GM18499 (cell line): ENCODE results near the gene HSPA6.
"Not testable (repeated sequence)": the region's sequence is repeated elsewhere in the genome, so short reads cannot be mapped to it uniquely, and the experiment has no call there.

ENCODE experiments used
- ATAC-seq: cut with Tn5 transposase; IDR thresholded peaks from one replicate; pipeline ENCODE4 v1.9.1; 2021; ENCODE audit warnings: moderate number of reproducible peaks; ENCODE audit not compliant: insufficient read depth, unreplicated experiment

The HSPA6 gene

DNA sequence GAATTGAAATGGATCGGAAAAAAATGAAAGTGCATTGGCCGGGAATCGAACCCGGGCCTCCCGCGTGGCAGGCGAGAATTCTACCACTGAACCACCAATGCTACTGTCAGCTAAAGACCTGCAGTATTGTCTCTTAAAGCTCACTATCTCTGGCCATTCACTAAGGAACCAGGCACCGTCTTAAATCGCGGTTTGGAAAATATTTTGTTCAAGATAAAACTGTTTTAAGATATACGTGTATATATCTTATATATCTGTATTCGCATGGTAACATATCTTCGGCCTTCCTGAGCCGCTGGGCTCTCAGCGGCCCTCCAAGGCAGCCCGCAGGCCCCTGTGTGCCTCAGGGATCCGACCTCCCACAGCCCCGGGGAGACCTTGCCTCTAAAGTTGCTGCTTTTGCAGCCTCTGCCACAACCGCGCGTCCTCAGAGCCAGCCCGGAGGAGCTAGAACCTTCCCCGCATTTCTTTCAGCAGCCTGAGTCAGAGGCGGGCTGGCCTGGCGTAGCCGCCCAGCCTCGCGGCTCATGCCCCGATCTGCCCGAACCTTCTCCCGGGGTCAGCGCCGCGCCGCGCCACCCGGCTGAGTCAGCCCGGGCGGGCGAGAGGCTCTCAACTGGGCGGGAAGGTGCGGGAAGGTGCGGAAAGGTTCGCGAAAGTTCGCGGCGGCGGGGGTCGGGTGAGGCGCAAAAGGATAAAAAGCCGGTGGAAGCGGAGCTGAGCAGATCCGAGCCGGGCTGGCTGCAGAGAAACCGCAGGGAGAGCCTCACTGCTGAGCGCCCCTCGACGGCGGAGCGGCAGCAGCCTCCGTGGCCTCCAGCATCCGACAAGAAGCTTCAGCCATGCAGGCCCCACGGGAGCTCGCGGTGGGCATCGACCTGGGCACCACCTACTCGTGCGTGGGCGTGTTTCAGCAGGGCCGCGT, at the start of gene HSPA6:
TSS of gene HSPA6 (plus strand) at position 724 of the 925 bp plus-strand sequence. CDS start at position 843, 119 bp downstream.
- ATAC-seq, result not testable (repeated sequence)

DNA sequence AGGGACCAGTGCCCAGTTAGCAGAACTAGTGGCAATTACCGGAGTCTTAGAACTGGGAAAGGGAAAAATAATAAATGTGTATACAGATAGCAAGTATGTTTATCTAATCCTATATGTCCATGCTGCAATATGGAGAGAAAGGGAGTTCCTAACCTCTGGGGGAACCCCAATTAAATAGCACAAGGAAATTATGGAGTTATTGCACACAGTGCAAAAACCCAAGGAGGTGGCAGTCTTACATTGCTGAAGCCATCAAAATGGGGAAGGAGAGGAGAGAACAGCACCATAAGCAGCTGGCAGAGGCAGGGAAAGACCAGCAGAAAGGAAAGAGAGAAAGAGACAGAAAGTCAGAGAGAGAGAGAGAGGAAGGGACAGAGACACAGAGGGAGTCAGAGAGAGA, 46.6 kb upstream of the HSPA6 start:
- not testable (repeated sequence) for ATAC-seq

DNA sequence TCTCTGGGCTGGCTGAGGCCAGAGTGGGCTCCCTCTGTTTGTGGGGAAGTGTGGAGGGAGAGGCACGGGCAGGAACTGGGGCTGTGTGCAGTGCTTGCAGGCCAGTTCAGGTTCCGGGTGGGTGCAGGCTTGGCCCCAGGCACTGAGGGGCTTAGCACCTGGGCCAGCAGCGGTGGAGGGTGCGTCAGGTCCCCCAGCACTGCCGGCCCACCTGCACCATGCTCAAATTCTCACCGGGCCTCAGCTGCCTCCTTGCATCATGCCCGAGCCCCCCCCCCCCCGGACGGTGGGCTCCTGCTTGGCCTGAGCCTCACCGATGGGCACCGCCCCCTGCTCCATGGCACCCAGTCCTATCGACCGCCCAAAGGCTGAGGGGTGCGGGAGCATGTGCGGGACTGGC, 45.4 kb upstream of the HSPA6 start:
- no peak for ATAC-seq

DNA sequence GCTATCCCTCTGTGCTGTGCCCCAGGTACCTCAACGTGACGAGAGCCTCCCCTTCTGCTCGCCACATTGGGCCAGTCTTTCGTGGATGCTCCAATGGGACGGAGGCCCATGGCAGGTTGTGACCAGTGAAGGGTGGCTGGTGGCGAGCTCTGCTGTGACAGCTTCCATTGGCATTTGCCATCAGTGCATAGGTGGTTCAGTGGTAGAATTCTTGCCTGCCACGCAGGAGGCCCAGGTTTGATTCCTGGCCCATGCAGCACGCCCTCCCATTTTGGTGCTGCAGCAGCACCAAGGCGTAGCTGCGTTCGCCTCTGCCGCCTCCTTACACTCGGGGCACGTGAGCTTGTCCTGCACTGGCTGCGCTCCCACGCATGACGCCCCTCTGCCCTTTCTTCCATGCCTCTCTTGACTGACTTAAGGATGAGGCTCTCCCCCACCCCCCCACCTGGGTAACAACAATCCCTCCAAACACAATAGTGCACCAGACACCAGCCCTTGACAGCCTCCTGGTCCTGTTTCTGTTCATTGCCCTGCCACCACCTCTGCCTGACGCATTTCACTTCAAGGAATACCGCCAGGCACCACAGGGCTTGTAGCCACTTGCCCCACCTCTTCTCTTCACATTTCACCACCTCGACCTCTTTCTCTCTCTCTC, 43.8 kb upstream of the HSPA6 start:
- ATAC-seq, result no peak

DNA sequence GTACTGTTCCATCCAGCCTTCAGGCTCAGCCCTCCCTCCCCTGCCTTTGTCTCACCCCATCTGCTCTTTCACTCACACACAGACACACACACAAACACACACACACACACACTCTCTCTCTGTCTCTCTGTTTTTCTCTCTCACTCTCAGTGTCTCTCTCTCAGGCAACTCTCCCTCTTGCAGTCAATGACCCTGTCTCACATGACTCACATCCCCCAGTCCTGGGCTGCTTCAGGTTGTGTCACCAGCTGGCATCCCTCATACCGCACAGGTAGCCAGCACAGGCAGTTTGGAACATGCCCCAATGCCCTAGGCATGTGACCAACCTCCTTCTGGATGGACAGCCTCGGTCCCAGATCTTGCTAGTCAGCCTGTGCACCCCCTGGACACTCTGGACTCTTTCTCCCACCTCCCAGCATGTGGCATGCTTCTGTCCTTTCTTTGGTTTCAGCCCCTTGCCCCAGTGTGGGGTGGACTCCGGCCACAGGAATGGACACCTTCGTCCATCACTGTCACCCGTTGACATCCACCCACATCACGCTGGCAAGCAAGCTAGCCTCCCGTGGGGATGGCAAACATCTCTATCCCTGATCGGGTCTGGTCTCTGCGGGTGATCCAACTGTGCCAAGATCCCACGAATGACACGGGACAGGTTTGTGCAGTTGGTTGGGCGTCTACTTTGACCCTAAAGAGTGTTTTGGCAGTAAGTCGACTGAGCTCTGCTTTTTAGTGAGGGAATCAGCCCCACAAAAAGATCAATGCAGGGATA, 42.5 kb upstream of the HSPA6 start:
- ATAC-seq, result no peak

DNA sequence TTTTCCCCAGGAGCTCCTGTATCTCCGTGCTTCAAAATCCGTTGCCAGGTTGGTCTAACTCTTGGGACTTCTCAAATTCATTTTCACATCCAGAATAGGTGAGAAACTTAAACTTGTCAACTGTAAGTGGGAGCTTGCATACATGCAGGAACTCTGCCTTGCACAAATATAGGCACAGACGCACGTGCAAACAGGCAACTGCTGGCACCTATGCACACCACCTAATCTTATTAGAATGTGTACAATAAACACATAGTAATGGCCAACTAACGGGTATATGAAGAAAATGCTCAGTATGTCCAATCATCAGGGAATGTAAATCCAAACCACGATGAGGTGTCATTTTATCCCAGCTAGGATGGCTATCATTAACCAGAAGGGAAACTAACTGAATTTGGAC, 41.7 kb upstream of the HSPA6 start:
- no peak for ATAC-seq

DNA sequence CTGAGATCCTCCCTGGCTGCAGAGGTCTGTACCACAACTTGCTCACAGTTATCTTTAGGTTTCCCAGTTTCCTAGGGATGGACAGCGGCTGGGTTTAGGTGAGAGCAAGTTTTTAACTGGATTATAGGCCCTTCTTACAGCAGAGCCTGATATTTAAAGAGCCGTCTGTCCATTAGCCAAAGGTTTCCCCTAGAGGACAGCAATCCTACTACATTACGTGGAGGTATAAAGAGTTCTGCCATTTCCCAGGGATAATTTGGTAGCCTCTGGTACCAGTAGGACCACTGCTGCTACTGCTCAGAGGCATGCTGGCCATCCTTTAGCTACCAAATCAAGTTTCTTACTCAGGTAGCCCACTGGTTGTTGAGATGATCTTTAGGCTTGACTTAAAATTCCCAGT, 41.0 kb upstream of the HSPA6 start:
- no peak for ATAC-seq

DNA sequence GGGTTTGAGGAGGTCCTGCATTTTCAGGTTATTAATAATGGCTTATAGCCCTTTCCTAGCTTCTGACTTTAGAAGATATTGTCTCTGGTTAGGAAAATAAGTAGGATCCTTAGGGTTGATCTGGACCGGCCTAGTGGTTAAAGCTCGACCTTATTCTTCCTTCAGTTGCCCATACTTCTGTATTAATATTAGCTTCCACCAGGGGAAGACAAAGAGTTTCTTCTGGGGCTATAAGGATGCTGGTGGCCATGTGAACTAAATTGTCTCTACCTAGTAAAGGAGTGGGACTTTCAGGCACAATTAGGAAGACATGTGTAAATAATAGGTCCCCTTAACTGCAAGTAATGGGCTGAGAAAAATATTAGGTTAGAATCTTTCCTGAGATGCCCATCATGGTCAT, 39.7 kb upstream of the HSPA6 start:
- ATAC-seq, result no peak

DNA sequence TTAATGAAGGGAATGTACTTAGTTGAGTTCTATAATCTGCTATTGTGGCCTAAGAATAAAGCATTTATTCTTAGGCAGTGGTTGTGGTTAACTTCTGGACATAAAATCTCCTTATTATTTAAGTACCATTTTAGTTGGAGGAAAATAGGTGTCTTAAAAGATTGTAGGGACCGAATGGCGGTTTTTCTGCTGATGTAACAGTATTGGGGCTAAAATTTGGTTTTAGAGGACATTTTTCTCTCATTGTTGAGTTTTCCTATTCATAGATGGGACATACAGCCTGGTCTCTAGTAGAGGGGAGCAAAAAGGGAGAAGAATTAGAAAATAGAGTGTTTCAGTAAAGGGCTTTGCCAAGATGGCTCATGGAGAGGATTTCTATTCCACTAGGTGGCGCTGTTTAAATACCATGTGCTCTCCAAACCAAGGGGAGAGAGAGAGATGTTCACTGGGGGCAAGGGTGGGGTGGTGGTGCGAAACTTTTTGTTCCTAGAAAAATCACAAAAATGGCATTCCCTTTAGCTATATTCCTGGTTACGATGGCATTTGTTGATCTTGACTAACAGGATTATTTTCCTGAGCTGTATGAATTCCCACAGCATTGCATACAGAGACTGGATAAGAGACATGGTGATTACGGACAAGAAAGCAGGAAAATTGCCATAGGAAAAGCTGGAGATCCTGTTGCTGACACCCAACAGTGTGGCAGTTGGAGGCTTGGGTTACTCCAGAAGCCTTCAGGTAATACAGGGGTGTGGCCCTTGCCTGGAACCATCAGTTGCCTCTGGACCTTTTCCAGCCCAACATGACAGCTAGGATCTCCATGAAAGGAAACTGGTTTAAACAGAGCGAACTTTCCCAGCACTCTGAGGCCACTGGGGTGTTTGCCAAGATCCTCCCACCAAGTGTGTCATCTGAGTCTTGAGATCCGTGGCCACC, 37.3 kb upstream of the HSPA6 start:
- ATAC-seq, result no peak

DNA sequence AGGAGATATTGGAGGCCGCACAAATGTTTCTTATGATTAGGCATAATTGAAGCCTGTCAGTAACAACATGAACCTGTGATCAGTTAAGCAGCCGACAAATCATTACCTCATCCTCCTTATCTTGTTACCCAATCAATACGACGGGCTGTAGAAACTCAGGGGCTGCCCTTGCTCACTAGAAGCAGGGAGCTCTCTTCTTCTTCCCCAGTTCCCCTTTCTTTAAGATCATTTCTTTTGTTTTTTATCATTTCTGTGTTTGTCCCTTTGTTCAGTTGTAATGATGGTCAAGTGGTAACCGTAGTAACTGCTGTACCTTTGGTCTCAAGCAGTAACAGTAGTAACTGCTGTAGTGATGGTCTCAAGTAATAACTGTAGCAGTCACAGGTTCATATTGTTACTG, 32.9 kb upstream of the HSPA6 start:
- ATAC-seq, result no peak

DNA sequence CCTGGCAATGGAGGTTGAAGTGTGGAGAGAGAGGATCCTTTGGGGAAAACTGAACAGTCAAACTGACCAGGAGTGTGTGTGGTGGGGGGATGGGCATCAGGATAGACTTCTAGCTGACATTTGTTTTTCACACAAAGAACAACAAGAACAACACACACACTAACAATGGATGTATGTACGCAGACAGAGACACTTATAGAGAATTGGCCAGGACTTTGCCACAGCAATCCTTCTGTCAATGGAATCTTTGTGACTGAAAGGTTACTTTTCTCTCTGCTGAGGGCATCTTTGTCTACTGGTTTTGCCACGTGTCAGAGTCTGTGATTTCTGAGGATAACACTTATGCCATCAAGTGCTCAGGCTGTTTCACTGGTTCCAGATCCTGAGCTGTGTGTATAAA, 31.5 kb upstream of the HSPA6 start:
- no peak for ATAC-seq

DNA sequence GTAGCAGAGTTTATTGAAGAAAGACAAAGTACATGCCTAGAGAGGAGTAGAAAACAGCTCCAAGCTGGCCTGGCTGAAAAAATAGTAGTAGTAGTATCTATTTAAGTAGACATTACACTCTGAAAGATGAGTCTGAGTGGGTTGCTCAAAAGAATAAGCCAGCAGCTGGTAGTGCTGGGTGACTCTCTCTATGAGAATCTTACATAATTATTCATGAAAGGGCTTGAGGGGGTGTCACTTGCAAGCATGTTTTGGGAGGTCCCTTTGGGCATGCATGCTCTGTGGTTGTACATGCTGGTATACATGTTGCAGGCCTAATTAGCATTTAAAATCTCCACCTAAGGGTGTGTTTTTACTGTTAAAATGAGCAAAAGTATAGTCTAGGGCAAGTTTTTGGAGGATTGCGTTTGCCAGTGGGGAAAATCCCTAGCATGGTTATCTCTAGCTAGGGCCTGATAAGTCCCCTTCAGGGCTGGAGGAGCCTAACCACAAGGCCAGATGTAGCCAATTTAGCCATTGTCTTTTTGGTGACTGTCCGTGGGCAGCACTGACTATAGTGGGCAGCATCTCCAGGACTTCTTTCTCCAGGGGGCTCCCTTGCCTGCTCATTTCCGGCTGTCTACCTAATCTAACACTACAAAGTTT, 30.1 kb upstream of the HSPA6 start:
- ATAC-seq, result no peak

DNA sequence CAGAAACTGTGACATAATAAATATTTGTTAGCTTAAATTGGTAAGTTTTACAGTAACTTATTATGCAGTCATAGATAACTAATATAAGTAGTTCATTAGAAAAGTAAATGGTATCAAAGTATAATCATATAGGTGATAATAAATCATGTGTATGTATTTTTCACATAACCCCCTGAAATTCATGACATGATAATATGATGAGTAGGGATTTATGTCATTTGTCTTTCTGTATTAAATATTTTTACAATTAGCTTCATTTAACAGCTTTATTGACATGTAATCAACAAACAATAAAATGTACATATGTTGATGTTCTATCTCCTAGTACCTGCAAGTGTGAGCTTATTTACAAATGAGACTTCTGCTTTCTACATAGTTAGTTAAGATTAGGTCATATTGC, 28.9 kb upstream of the HSPA6 start:
- no peak for ATAC-seq

DNA sequence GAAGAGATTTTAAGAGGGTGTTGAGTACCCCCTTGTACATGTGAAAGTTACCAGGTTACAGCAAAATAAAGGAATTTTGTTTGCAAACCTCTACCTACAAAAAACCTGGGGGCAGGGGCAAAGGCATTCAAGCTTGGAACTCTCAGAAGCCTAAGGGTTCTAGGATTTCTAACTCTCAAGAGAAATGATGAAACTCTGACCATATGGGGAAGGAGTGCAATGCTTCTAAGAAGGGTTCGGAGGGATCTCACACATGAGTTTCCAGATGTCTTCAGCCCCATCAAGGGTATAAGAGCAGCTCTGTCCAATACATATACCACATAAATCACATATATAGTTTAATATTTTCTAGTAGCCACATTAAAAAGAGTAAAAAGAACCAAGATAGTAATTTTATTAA, 26.4 kb upstream of the HSPA6 start:
- ATAC-seq, result no peak

DNA sequence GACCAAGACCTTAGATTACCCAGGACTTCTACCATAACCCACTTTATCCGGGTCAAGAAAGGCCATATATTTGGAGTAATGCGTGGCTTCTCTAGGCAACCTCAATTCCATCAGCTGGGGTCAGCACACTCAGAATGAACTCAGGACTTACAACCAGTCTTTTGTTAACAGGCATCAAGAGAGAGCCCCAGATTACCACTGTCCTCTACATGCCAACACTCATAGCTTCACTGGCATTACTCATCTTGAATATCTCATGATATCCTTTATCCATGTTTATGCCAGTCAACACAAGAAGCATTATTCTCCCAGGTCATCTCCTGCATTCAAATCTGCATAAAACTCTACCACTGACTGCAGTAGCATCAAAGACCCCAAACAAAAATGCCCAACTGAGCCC, 25.7 kb upstream of the HSPA6 start:
- ATAC-seq, result no peak

DNA sequence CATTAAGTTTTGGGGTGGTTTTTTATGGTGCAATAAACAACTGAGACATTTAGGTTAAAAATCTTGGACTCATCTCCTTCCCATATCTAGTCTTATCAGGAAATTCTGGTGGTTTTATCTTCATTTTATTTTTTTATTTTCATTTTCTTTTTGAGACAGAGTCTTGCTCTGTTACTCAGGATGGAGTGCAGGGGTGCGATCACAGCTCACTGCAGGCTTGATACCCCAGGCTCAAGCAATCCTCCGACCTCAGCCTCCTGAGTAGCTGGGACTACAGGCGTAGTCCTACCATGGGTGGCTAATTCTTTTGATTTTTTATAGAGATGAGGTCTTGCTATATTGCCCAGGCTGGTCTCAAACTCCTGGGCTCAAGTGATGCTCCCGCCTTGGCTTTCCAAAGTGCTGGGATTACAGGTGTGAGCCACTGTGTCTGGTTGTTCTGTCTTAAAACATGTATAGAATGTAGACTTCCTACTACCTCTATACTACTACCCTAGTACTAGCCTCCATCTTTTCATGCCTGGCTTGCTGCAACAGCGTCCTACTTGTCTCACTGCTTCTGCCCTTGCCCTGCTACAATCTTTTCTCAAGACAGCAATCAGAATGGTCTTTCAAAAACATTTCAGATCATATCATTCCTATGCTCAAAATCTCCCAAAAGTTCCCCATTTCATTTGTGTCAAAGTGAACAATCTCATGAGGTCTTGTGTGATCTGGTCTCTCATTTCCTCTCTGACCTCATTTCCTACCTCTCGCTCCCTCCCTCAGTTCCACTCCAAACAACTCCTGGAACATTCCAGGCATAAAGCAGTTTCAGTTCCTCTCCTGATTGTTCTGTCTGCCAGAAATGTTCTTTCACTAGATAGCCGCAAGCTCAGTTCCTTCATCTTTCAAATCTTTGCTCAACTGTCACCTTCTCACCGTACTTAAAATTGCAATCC, 25.0 kb upstream of the HSPA6 start:
- no peak for ATAC-seq

DNA sequence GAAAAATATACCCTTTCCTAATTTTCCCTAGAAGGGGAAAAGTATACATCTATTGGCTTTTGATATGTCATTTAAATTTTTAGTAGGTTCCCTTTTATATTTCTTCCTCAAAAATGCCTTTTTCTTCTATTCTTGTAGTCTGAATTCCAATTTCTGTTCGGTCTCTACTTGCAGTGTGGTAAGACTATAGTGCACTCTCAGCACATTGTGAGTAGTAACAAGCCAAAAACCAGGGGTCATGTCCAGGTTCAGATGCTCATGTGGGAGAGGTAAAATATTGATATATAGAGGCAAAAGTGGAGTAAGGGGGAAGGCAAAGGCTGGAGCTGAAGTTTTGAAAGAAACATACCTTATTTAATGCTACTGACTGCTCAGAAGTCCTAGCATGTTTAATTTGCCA, 23.1 kb upstream of the HSPA6 start:
- no peak for ATAC-seq

DNA sequence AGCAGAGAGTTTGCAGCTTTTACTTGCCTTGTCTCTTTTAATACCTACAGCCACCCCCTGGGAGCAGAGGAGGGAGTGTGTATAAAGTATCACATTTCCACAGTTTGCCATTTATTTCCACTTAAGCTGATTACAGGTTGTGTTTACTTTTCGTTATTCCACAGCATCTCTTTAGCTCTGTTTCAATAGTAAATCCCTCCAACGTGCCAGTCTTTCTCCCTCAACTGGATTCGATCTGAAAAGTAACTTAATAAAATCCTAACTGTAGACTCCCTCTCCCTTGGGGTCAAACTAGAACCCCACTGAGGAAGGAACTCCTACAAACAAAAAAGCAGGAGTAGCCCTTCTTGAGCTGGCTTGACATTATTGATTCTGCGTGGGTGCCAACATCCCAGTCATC, 22.2 kb upstream of the HSPA6 start:
- no peak for ATAC-seq
